Dermis lymphatic vessel endothelial cell (primary cell): ENCODE measurements around the gene PRKCB. TPM values are rescaled to one million over a fixed set of nuclear protein-coding genes. Genes with fewer than 3 reads are reported as not detected.

Experiments used
- total RNA-seq: library from RNA; depleted of rRNA; stranded (reverse); fragments of >200 nt; gene quantifications from 2 replicates; pipeline ENCODE4 v1.2.1, GENCODE V29; 2014

The PRKCB gene
- total RNA-seq: not detected in 2 replicates

GRCh38 chr16:23835390-23836077 lies at the start of gene PRKCB:
Gene PRKCB, plus strand, starts transcription at chr16:23835983.

GRCh38 chr16:24255456-24256371 lies 419.9 kb downstream of the PRKCB start, which contains the start of gene CACNG3:
Gene CACNG3, plus strand, starts transcription at chr16:24256335. Its CDS starts 420 bp downstream, at chr16:24256755.

Other genes with a start within 250 kb of the PRKCB start
- 136 and 137 TPM in 2 replicates for gene NDUFAB1, start 239.7 kb upstream of the PRKCB start, total RNA-seq
- 6.6 and 6.8 TPM in 2 replicates for gene PALB2, start 194.7 kb upstream of the PRKCB start, total RNA-seq
- 45.5 and 60.2 TPM in 2 replicates for gene DCTN5, start 194.5 kb upstream of the PRKCB start, total RNA-seq
- 3.7 and 4.7 TPM in 2 replicates for gene PLK1, start 157.1 kb upstream of the PRKCB start, total RNA-seq
- gene ERN2, start 122.8 kb upstream of the PRKCB start, total RNA-seq: not detected in 2 replicates
- gene CHP2, start 81.0 kb upstream of the PRKCB start, total RNA-seq: not detected in 2 replicates